ENCODE measurements around the gene ZNF490. TPM values are rescaled to one million over a fixed set of nuclear protein-coding genes. Genes with fewer than 3 reads are reported as not detected.
A peak's percentile ranks its signal among the peaks of the same experiment; 100 is the strongest.

ZNF490 gene
- polyA plus RNA-seq, 3 donors = 2.3 to 4.2 (median 2.7) TPM

GRCh38 chr19:12648088-12648487 lies 37.5 kb upstream of the ZNF490 start:
- H3K27ac Mint-ChIP-seq = no peak overlapping the region

GRCh38 chr19:12647490-12648071 lies 37.0 kb upstream of the ZNF490 start:
- peaks cover 53 to 84% of the 10 kb centered on the region in 2 donors for H3K36me3 Mint-ChIP-seq
- H2AFZ ChIP-seq (ENCODE audit: insufficient read depth, low read depth, low read length, poor library complexity, severe bottlenecking) = peak overlapping the region; percentile 51
- peaks cover 27% of the 10 kb centered on the region for H3K4me1 Mint-ChIP-seq
- no peaks in the 10 kb centered on the region for H3K9me3 ChIP-seq (replicated peaks in 1 of 2; ENCODE audit: control insufficient read depth in 1 of 2, insufficient read depth in 1 of 2, low read length in 2 of 2)
- H3K4me1 ChIP-seq (ENCODE audit: control insufficient read depth in 1 of 2, insufficient read depth in 2 of 2, low read length in 2 of 2) = peaks cover 12 to 29% of the 10 kb centered on the region in 2 donors
- H3K27me3 Mint-ChIP-seq (ENCODE audit: low read depth in 3 of 3) = peaks cover 0 to 4% (median 0%) of the 10 kb centered on the region in 3 donors
- peak overlapping the region in 1 of 3 experiments; percentile 56 for H3K4me3 ChIP-seq (replicated peaks in 1 of 3; ENCODE audit: low read depth in 2 of 3, low read length in 3 of 3)
- no peak for TF ChIP-seq CTCF (IDR thresholded peaks at IDR 0.05)
- no peaks in the 10 kb centered on the region for H3K79me2 ChIP-seq (ENCODE audit: insufficient read depth, low read length)
- peak overlapping the region; percentile 62 for H3K4me2 ChIP-seq (replicated peaks; ENCODE audit: extremely low read depth, low read length, poor library complexity, severe bottlenecking)
- H3K9ac ChIP-seq (ENCODE audit: insufficient read depth, low read length, poor library complexity, severe bottlenecking) = no peak overlapping the region
- WGBS (ENCODE audit: insufficient coverage) = 68% methylated on average over 24 of the region's 31 CpGs
- H3K27me3 ChIP-seq (ENCODE audit: control insufficient read depth in 2 of 2, insufficient read depth in 2 of 2, low read length in 2 of 2) = no peaks in the 10 kb centered on the region
- intact Hi-C loops (cut with micrococcal nuclease) = no loop called here
- H3K4me3 Mint-ChIP-seq = peak overlapping the region; percentile 53 to 76
- H3K9me3 Mint-ChIP-seq = peaks cover 0 to 5% (median 0%) of the 10 kb centered on the region in 7 donors
- peaks cover 57% of the 10 kb centered on the region for H4K20me1 ChIP-seq (ENCODE audit: insufficient read depth, low read length)
- H3K27ac ChIP-seq (ENCODE audit: low read depth in 1 of 2, low read length in 2 of 2) = peak overlapping the region in 1 of 2 donors; percentile 38
- H3K27ac Mint-ChIP-seq = peak overlapping the region in 4 of 7 donors; percentile 54 to 85 (median 74)
- DNase-seq = peak; percentile 42 to 58 (median 55)
- peaks cover 52 to 66% of the 10 kb centered on the region in 2 donors for H3K36me3 ChIP-seq (replicated peaks in 1 of 2; ENCODE audit: control insufficient read depth in 1 of 2, insufficient read depth in 2 of 2, low read length in 2 of 2)

More at GRCh38 chr19:12648088-12648487, 37.5 kb upstream of the ZNF490 start:
- H3K27me3 Mint-ChIP-seq (ENCODE audit: low read depth in 3 of 3) = peaks cover 0 to 4% (median 0%) of the 10 kb centered on the region in 3 donors
- Histone ChIP-seq H2AFZ (ENCODE audit: insufficient read depth, low read depth, low read length, poor library complexity, severe bottlenecking) (no peak overlapping the region), H3K4me1 (ENCODE audit: control insufficient read depth in 1 of 2, insufficient read depth in 2 of 2, low read length in 2 of 2) (peaks cover 12 to 29% of the 10 kb centered on the region in 2 donors), H3K4me3 (replicated peaks in 1 of 3; ENCODE audit: low read depth in 2 of 3, low read length in 3 of 3) (peak overlapping the region in 1 of 3 experiments; percentile 56), H3K36me3 (replicated peaks in 1 of 2; ENCODE audit: control insufficient read depth in 1 of 2, insufficient read depth in 2 of 2, low read length in 2 of 2) (peaks cover 52 to 71% of the 10 kb centered on the region in 2 donors), H3K27me3 (ENCODE audit: control insufficient read depth in 2 of 2, insufficient read depth in 2 of 2, low read length in 2 of 2) (no peaks in the 10 kb centered on the region), H3K9ac (ENCODE audit: insufficient read depth, low read length, poor library complexity, severe bottlenecking) (no peak overlapping the region), H3K79me2 (ENCODE audit: insufficient read depth, low read length) (no peaks in the 10 kb centered on the region), H3K27ac (ENCODE audit: low read depth in 1 of 2, low read length in 2 of 2) (no peak overlapping the region), H4K20me1 (ENCODE audit: insufficient read depth, low read length) (peaks cover 61% of the 10 kb centered on the region), H3K9me3 (replicated peaks in 1 of 2; ENCODE audit: control insufficient read depth in 1 of 2, insufficient read depth in 1 of 2, low read length in 2 of 2) (no peaks in the 10 kb centered on the region), H3K4me2 (replicated peaks; ENCODE audit: extremely low read depth, low read length, poor library complexity, severe bottlenecking) (peak overlapping the region; percentile 62)
- intact Hi-C loops (cut with micrococcal nuclease) = no loop called here
- peaks cover 50 to 85% of the 10 kb centered on the region in 2 donors for H3K36me3 Mint-ChIP-seq
- WGBS (ENCODE audit: insufficient coverage) = 66% methylated on average over 29 of the region's 29 CpGs
- H3K9me3 Mint-ChIP-seq = peaks cover 0 to 5% (median 0%) of the 10 kb centered on the region in 7 donors
- H3K4me1 Mint-ChIP-seq = peaks cover 27% of the 10 kb centered on the region
- H3K4me3 Mint-ChIP-seq = peak overlapping the region in 1 of 2 donors; percentile 48
- no peak for DNase-seq
- TF ChIP-seq CTCF (IDR thresholded peaks at IDR 0.05) = peak; percentile 29
